ENCODE results near the gene TSPAN9.

TSPAN9 gene

GRCh38 chr12:3261782-3262359 is 184.7 kb downstream of the TSPAN9 start:
- Histone ChIP-seq H4K20me1 (peaks cover 0 to 16% (median 0%) of the 10 kb centered on the region in 11 experiments; a peak in 3 of 22 replicates), H3K36me3 (no peaks in the 10 kb centered on the region), H3K27ac (no peak overlapping the region), H3K4me2 (peak overlapping the region in 10 of 11 experiments; percentile 8 to 70 (median 46); a peak in 18 of 22 replicates), H3K9ac (no peak overlapping the region), H3K4me3 (no peak overlapping the region), H3K27me3 (peaks cover 0 to 17% (median 0%) of the 10 kb centered on the region in 11 experiments; a peak in 5 of 22 replicates), H3K9me3 (replicated peaks in 1 of 11) (no peaks in the 10 kb centered on the region), H3K4me1 (peaks cover 10 to 51% (median 40%) of the 10 kb centered on the region in 10 experiments; a peak in 18 of 20 replicates)
- no peak for TF ChIP-seq Cebpa-rat (IDR thresholded peaks at IDR 0.05)

- H3K9me3 ChIP-seq (replicated peaks in 1 of 11): no peaks in the 10 kb centered on the region
- H3K4me3 ChIP-seq: no peak overlapping the region
- no peak overlapping the region for H3K9ac ChIP-seq
- TF ChIP-seq Cebpa-rat (IDR thresholded peaks at IDR 0.05): no peak
- H4K20me1 ChIP-seq: peaks cover 0 to 22% (median 0%) of the 10 kb centered on the region in 11 experiments; a peak in 4 of 22 replicates
- H3K4me1 ChIP-seq: peaks cover 10 to 51% (median 46%) of the 10 kb centered on the region in 10 experiments; a peak in 18 of 20 replicates
- H3K36me3 ChIP-seq: no peaks in the 10 kb centered on the region
- H3K4me2 ChIP-seq: no peak overlapping the region
- H3K27me3 ChIP-seq: peaks cover 0 to 23% (median 0%) of the 10 kb centered on the region in 11 experiments; a peak in 7 of 22 replicates
- no peak overlapping the region for H3K27ac ChIP-seq
These were observed 185.3 kb downstream of the TSPAN9 start for GRCh38 chr12:3262470-3262869.

- Histone ChIP-seq H3K27ac (no peak overlapping the region), H3K4me2 (no peak overlapping the region), H3K4me1 (peaks cover 10 to 58% (median 51%) of the 10 kb centered on the region in 10 experiments; a peak in 18 of 20 replicates), H3K36me3 (no peaks in the 10 kb centered on the region), H3K27me3 (peaks cover 0 to 30% (median 0%) of the 10 kb centered on the region in 11 experiments; a peak in 7 of 22 replicates), H3K9me3 (replicated peaks in 1 of 11) (no peaks in the 10 kb centered on the region), H3K4me3 (no peak overlapping the region), H4K20me1 (peaks cover 0 to 30% (median 0%) of the 10 kb centered on the region in 11 experiments; a peak in 5 of 22 replicates), H3K9ac (no peak overlapping the region)
- TF ChIP-seq Cebpa-rat (IDR thresholded peaks at IDR 0.05): no peak
These were observed 186.1 kb downstream of the TSPAN9 start for GRCh38 chr12:3263282-3263681.

- peaks cover 0 to 30% (median 0%) of the 10 kb centered on the region in 11 experiments; a peak in 5 of 22 replicates for H4K20me1 ChIP-seq
- peaks cover 10 to 58% (median 51%) of the 10 kb centered on the region in 10 experiments; a peak in 18 of 20 replicates for H3K4me1 ChIP-seq
- no peaks in the 10 kb centered on the region for H3K9me3 ChIP-seq (replicated peaks in 1 of 11)
- no peaks in the 10 kb centered on the region for H3K36me3 ChIP-seq
- TF ChIP-seq Cebpa-rat (IDR thresholded peaks at IDR 0.05): no peak
- no peak overlapping the region for H3K4me3 ChIP-seq
- no peak overlapping the region for H3K4me2 ChIP-seq
- H3K9ac ChIP-seq: no peak overlapping the region
- peaks cover 0 to 30% (median 0%) of the 10 kb centered on the region in 11 experiments; a peak in 7 of 22 replicates for H3K27me3 ChIP-seq
- no peak overlapping the region for H3K27ac ChIP-seq
These were observed 187.1 kb downstream of the TSPAN9 start for GRCh38 chr12:3263939-3264922.

- peak overlapping the region in 7 of 11 experiments; percentile 70 to 85 (median 80); a peak in 9 of 22 replicates for H3K4me2 ChIP-seq
- no peak overlapping the region for H3K27ac ChIP-seq
- no peaks in the 10 kb centered on the region for H3K9me3 ChIP-seq (replicated peaks in 1 of 11)
- no peak for TF ChIP-seq Cebpa-rat (IDR thresholded peaks at IDR 0.05)
- H3K4me3 ChIP-seq: no peak overlapping the region
- H3K4me1 ChIP-seq: peaks cover 10 to 50% (median 44%) of the 10 kb centered on the region in 10 experiments; a peak in 18 of 20 replicates
- no peak overlapping the region for H3K9ac ChIP-seq
- peaks cover 0 to 42% (median 0%) of the 10 kb centered on the region in 11 experiments; a peak in 7 of 22 replicates for H4K20me1 ChIP-seq
- peaks cover 0 to 36% (median 0%) of the 10 kb centered on the region in 11 experiments; a peak in 7 of 22 replicates for H3K27me3 ChIP-seq
- no peaks in the 10 kb centered on the region for H3K36me3 ChIP-seq
These were observed 188.2 kb downstream of the TSPAN9 start for GRCh38 chr12:3265406-3265805.

GRCh38 chr12:3266638-3267037 is 189.5 kb downstream of the TSPAN9 start:
- no peaks in the 10 kb centered on the region for H3K36me3 ChIP-seq
- H3K27ac ChIP-seq: no peak overlapping the region
- peak overlapping the region in 10 of 11 experiments; percentile 18 to 85 (median 78); a peak in 21 of 22 replicates for H3K4me2 ChIP-seq
- no peaks in the 10 kb centered on the region for H3K9me3 ChIP-seq (replicated peaks in 1 of 11)
- peaks cover 5 to 40% (median 33%) of the 10 kb centered on the region in 10 experiments; a peak in 18 of 20 replicates for H3K4me1 ChIP-seq
- H3K9ac ChIP-seq: peak overlapping the region in 2 of 11 experiments; percentile 2 to 33; a peak in 1 of 22 replicates
- peaks cover 0 to 50% (median 0%) of the 10 kb centered on the region in 11 experiments; a peak in 7 of 22 replicates for H4K20me1 ChIP-seq
- peaks cover 0 to 42% (median 0%) of the 10 kb centered on the region in 11 experiments; a peak in 7 of 22 replicates for H3K27me3 ChIP-seq
- H3K4me3 ChIP-seq: no peak overlapping the region
- no peak for TF ChIP-seq Cebpa-rat (IDR thresholded peaks at IDR 0.05)

GRCh38 chr12:3267690-3268089 is 190.5 kb downstream of the TSPAN9 start:
- peak overlapping the region in 8 of 11 experiments; percentile 60 to 85 (median 80); a peak in 17 of 22 replicates for H3K4me2 ChIP-seq
- H3K9ac ChIP-seq: peak overlapping the region in 2 of 11 experiments; percentile 2 to 33; a peak in 1 of 22 replicates

GRCh38 chr12:3269594-3269993 is 192.4 kb downstream of the TSPAN9 start:
- Histone ChIP-seq H3K27me3 (peaks cover 0 to 64% (median 0%) of the 10 kb centered on the region in 11 experiments; a peak in 7 of 22 replicates), H3K4me1 (peaks cover 6 to 63% (median 53%) of the 10 kb centered on the region in 10 experiments), H3K9me3 (replicated peaks in 1 of 11) (no peaks in the 10 kb centered on the region), H4K20me1 (peaks cover 0 to 76% (median 0%) of the 10 kb centered on the region in 11 experiments; a peak in 7 of 22 replicates), H3K36me3 (no peaks in the 10 kb centered on the region), H3K4me2 (no peak overlapping the region), H3K27ac (no peak overlapping the region), H3K9ac (no peak overlapping the region), H3K4me3 (no peak overlapping the region)
- no peak for TF ChIP-seq Cebpa-rat (IDR thresholded peaks at IDR 0.05)

More at GRCh38 chr12:3267690-3268089, 190.5 kb downstream of the TSPAN9 start:
- Histone ChIP-seq H3K27ac (no peak overlapping the region), H3K27me3 (peaks cover 0 to 45% (median 0%) of the 10 kb centered on the region in 11 experiments; a peak in 7 of 22 replicates), H3K9me3 (replicated peaks in 1 of 11) (no peaks in the 10 kb centered on the region), H3K36me3 (no peaks in the 10 kb centered on the region), H3K4me1 (peaks cover 0 to 44% (median 34%) of the 10 kb centered on the region in 10 experiments; a peak in 17 of 20 replicates), H4K20me1 (peaks cover 0 to 57% (median 0%) of the 10 kb centered on the region in 11 experiments; a peak in 7 of 22 replicates), H3K4me3 (no peak overlapping the region)
- no peak for TF ChIP-seq Cebpa-rat (IDR thresholded peaks at IDR 0.05)
